ENCODE results near the gene MYLK2.
A peak's percentile ranks its signal among the peaks of the same experiment; 100 is the strongest.

Gene MYLK2

DNA sequence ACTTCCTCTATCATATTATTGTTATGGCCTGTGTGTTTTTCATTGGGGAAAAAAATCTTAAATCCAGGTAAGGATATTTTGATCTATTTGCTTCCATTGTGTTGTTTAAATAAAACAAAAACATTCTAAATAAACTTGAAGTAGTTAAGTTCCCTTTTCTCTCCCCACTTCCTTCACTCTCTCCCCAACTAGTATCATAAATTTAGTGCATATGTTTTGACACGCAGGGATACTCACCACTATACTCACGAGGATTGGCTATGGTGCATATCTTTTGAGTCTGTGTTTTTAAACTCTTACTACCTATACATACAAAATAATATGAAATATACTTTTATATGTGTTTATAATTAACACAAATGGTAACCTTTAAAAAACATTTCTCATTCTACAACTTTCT is 56.5 kb downstream of the MYLK2 start:
- no peaks in the 10 kb centered on the region for H3K27me3 ChIP-seq
- H3K4me1 ChIP-seq, result peaks cover 0 to 10% (median 6%) of the 10 kb centered on the region in 4 donors
- TF ChIP-seq, protein P1, sequence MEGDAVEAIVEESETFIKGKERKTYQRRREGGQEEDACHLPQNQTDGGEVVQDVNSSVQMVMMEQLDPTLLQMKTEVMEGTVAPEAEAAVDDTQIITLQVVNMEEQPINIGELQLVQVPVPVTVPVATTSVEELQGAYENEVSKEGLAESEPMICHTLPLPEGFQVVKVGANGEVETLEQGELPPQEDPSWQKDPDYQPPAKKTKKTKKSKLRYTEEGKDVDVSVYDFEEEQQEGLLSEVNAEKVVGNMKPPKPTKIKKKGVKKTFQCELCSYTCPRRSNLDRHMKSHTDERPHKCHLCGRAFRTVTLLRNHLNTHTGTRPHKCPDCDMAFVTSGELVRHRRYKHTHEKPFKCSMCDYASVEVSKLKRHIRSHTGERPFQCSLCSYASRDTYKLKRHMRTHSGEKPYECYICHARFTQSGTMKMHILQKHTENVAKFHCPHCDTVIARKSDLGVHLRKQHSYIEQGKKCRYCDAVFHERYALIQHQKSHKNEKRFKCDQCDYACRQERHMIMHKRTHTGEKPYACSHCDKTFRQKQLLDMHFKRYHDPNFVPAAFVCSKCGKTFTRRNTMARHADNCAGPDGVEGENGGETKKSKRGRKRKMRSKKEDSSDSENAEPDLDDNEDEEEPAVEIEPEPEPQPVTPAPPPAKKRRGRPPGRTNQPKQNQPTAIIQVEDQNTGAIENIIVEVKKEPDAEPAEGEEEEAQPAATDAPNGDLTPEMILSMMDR (IDR thresholded peaks at IDR 0.05), result no peak
- H3K4me3 ChIP-seq, result no peak overlapping the region
- H3K27ac ChIP-seq, result no peak overlapping the region
- H3K36me3 ChIP-seq, result no peaks in the 10 kb centered on the region
- DNase-seq, result no peak
- intact Hi-C loops (cut with DNase I; ENCODE audit: low total_unique reads), result no loop called here
- H3K9me3 ChIP-seq, result no peaks in the 10 kb centered on the region

DNA sequence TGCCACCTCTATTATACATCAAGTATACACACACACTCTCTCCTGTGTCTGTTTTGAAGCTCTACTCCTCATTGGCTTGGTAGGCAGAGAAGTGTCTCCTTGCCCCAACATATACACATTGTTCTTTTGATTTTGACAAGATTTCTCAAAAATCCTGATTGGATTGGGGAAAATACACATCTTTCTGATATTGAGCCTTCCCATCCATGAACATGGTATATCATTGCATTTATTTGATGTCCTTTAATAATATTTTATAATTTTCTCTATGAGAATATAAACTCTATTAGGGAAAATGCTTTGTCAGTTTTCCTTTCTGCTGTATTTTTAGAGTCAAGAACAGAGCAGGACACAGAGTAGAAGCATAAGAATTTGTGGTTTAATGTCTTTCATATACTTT is 58.5 kb downstream of the MYLK2 start:
- H3K27ac ChIP-seq, result no peak overlapping the region
- no peaks in the 10 kb centered on the region for H3K36me3 ChIP-seq
- TF ChIP-seq, protein P1 (IDR thresholded peaks at IDR 0.05), result no peak
- no peak overlapping the region for H3K4me3 ChIP-seq
- intact Hi-C loops (cut with DNase I; ENCODE audit: low total_unique reads), result no loop called here
- no peaks in the 10 kb centered on the region for H3K27me3 ChIP-seq
- H3K4me1 ChIP-seq, result peaks cover 0 to 5% (median 3%) of the 10 kb centered on the region in 4 donors
- no peaks in the 10 kb centered on the region for H3K9me3 ChIP-seq
- DNase-seq, result no peak

DNA sequence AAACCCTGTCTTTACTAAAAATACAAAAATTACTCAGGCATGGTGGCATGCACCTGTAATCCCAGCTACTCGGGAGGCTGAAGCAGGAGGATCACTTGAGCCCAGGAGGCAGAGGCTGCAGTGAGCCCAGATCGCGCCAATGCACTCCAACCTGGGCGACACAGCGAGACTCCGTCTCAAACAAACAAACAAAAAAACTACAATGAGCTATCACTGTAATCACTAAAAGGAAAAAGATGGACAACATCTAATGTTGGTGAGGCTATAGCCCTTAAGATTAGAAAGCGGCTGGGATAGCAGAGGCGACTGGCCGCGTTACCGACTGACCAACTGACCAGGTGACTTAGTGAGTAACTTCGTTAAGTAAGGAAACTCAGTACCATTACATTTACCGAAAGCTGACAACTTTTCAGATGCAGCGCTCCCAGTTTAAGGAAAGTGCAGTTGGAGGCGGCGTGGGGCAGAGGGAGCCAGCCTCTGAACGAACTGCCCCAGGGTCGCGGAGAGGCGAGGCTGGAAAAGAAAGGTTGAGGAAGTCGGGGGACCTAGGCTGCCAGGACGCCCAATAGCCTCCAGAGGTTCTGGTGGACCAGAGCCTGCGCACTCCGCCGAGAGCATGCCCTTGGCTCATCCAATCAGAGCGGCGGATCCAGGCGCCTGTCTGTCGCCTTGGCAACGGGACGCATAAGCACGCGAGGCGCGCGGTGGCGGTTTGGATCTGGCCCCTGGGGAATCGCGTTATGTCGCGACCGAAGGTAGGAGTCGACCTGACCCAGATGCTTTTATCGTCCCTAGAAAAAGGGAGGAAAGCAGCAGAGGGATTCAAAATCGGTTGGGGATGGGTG is 60.2 kb downstream of the MYLK2 start:
- H3K4me3 ChIP-seq, result peak overlapping the region; percentile 54 to 64
- DNase-seq, result peak; percentile 96 to 97
- no peaks in the 10 kb centered on the region for H3K9me3 ChIP-seq
- H3K36me3 ChIP-seq, result no peaks in the 10 kb centered on the region
- H3K27ac ChIP-seq, result peak overlapping the region; percentile 75 to 79
- H3K27me3 ChIP-seq, result no peaks in the 10 kb centered on the region
- H3K4me1 ChIP-seq, result peaks cover 0 to 5% (median 3%) of the 10 kb centered on the region in 4 donors
- intact Hi-C loops (cut with DNase I; ENCODE audit: low total_unique reads), result no loop called here
- TF ChIP-seq, protein P1 (IDR thresholded peaks at IDR 0.05), result peak in 1 of 2 experiments; percentile 19

DNA sequence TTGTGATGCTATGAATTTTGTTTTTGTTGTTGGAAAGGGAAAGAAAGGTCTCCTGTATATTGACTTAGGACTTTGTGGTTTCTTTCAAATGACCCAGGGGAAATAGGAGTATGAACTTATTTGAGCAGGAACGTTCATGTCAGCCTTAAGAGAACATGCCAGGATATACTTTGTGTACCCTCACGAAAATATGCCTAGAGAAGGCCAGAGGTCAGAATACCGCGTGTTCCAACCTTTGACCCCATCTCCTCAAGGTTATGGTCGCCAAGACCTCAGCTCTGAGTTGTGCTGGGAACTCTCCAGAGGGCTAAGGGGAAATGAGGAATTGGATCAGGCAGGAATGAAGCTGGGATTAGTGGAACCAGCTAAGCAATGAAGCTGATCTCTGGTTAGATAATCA is 62.8 kb downstream of the MYLK2 start:
- intact Hi-C loops (cut with DNase I; ENCODE audit: low total_unique reads), result no loop called here
- H3K9me3 ChIP-seq, result no peaks in the 10 kb centered on the region
- peaks cover 0 to 4% of the 10 kb centered on the region in 2 donors for H3K27me3 ChIP-seq
- no peaks in the 10 kb centered on the region for H3K36me3 ChIP-seq
- TF ChIP-seq, protein P1 (IDR thresholded peaks at IDR 0.05), result no peak
- H3K4me3 ChIP-seq, result no peak overlapping the region
- DNase-seq, result no peak
- H3K4me1 ChIP-seq, result peaks cover 0 to 5% (median 3%) of the 10 kb centered on the region in 4 donors
- no peak overlapping the region for H3K27ac ChIP-seq

DNA sequence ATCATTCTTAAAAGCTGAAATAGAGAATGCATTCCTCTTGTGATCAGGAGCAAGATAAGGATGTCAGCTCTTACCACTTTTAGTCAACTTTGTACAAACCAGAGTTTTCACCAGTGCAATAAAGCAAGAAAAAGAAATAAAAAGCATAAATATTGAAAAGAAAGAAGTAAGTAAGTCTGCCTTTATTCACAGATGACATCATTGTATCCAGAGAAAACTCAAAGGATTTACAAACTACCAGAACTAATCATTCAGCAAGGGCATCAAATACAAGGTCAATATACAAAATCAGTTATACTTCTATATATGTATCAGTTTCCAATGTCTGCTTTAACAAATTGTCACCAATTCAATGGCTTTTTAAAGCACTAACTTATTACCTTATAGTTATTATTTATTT is 64.7 kb downstream of the MYLK2 start:
- DNase-seq, result no peak
- intact Hi-C loops (cut with DNase I; ENCODE audit: low total_unique reads), result no loop called here
- H3K27me3 ChIP-seq, result peaks cover 0 to 4% of the 10 kb centered on the region in 2 donors

More for the DNA sequence above, 64.7 kb downstream of the MYLK2 start:
- Histone ChIP-seq H3K9me3 (no peaks in the 10 kb centered on the region), H3K36me3 (no peaks in the 10 kb centered on the region), H3K4me1 (peaks cover 0 to 5% (median 3%) of the 10 kb centered on the region in 4 donors), H3K4me3 (no peak overlapping the region), H3K27ac (no peak overlapping the region)
- TF ChIP-seq, protein P1 (IDR thresholded peaks at IDR 0.05), result no peak
